Pancreas (tissue), 10 donors: Measurements from ENCODE around the gene NFE2L2. TPM values are rescaled to one million over a fixed set of nuclear protein-coding genes. Genes with fewer than 3 reads are reported as not detected.

Experiments
- ATAC-seq, 4 donors: fragments of 200-7000 bp; cut with Tn5 transposase; one replicate each; pipeline versions ENCODE4 v1.8.0 to v1.9.1; 2020; ENCODE audit warnings: mild to moderate bottlenecking in 4 of 4, moderate library complexity in 4 of 4
- DNase-seq, 6 donors: peaks; one replicate each; pipeline ENCODE4 v3.0.0-alpha.2; 2020
- FAIRE-seq: peaks from 2 replicates; lab custom pipeline; 2012; peaks lifted over from hg19 to GRCh38; lab: Jason Lieb, UNC
- H3K27ac ChIP-seq, 4 donors: fragments of 200-600 bp; sonication (generic); 1 replicate in 3 of 4; 2 replicates in 1 of 4; pipeline versions ENCODE4 v1.5.0 to v1.8.0; 2020
- H3K27me3 ChIP-seq, 4 donors: fragments of 200-600 bp; one replicate each; pipeline ENCODE4 v1.8.0; 2021
- H3K36me3 ChIP-seq, 3 donors: fragments of 200-600 bp; sonication (generic) in 1 of 3; one replicate each; pipeline versions ENCODE4 v1.5.0 to v1.8.0; 2020 to 2021
- H3K4me1 ChIP-seq, 3 donors: fragments of 200-600 bp; one replicate each; pipeline ENCODE4 v1.8.0; 2021
- H3K4me3 ChIP-seq, 4 donors: fragments of 200-600 bp; sonication (generic) in 2 of 4; one replicate each; pipeline versions ENCODE4 v1.5.0 to v1.8.0; 2020 to 2021
- H3K9me3 ChIP-seq, 4 donors: fragments of 200-600 bp; one replicate each; pipeline ENCODE4 v1.8.0; 2021
- WGBS, 2 donors: extraction: QIAGEN DNeasy Blood & Tissue Kit; methylation state at CpG; one replicate each; pipeline ENCODE4 v1.1.7; 2013; 5-methylcytosine and 5-hydroxymethylcytosine counted together
- intact Hi-C, 3 donors: fragments of 100-400 bp; cut with DNase I; formaldehyde crosslinking; loops; one replicate each; pipeline versions ENCODE4 v1.11.1 to v1.14.2; 2022
- polyA plus RNA-seq, 2 donors: library from polyadenylated mRNA; stranded (reverse); fragments of 200-250 nt; gene quantifications; one replicate each; pipeline ENCODE4 v1.2.3, GENCODE V29; 2013
- total RNA-seq, 6 donors: library from RNA; stranded (reverse); fragmentation: NEBNext Ultra II Directional in 4 of 6; extraction: Animal tissue kit (Norgen Biotek cat#: 25700) in 4 of 6; gene quantifications; one replicate each; pipeline versions ENCODE4 v1.2.1 to v1.2.4, GENCODE V29; 2021 to 2023
- TF ChIP-seq, protein P1 (sequence below), 4 donors: fragments of 200-600 bp; sonication (generic) in 3 of 4; IDR thresholded peaks; one replicate each; pipeline versions ENCODE4 v1.5.0 to v1.8.0; 2021; ENCODE audit warnings: antibody characterized with exemption in 4 of 4
- donor health status: healthy with polysubstance abuse.
- donor health status: DM: no; HTN: no; CAD: no; lungs with moderate emphysema.
- donor health status: DM: no; HTN: no; CAD: no.
- donor health status: control.
- donor health status: control.
- donor health status: Bipolar disorder and iron deficiency.
- donor health status: DM: yes; HTN: yes; CAD: no.
- donor health status: DM: no; HTN: no; CAD: no.
- donor health status: DM: no; HTN: no; CAD: no.
- donor health status: DM: yes; HTN: yes; CAD: no.

Gene NFE2L2
- total and polyA plus RNA-seq, 8 donors: 20.8 to 48.4 (median 30.8) TPM

DNA sequence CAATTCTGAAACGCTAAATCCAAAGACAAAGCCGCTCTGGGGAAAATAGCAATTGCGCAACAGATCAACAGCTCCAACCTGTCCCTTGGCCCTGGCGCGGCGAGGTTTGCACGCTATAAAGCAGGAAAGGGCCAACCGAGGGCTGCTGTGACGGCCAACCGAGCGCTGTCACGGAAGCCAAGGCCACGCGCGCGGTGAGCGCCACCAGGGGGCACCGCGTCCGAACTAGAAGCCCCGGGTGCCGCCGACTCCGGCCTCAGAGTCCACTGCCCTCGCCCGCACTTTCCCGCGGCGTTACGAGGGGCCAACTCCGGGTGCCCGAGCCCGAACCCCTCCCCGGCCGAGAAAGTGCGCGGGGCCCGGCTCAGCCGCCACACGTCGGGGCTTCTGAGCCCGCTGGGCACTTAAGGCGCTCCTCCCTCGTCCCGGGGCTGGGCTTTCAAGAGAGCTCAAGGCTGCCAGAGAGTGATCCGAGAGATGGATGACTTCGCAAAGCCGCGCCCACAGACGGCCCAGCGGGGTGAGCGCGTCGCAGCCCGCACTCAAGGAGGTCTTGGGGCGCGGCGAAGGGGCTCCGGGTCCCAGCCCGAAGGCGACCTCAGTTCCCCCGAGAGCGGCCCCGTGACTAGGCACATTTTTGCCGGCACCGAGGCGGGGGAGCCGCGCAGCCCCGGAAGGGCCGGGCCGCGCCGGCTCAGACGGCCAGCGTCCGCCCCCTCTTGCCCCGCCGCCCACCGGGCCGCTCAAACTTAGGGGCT is 897 bp downstream of the NFE2L2 start:
- TF ChIP-seq, protein P1, sequence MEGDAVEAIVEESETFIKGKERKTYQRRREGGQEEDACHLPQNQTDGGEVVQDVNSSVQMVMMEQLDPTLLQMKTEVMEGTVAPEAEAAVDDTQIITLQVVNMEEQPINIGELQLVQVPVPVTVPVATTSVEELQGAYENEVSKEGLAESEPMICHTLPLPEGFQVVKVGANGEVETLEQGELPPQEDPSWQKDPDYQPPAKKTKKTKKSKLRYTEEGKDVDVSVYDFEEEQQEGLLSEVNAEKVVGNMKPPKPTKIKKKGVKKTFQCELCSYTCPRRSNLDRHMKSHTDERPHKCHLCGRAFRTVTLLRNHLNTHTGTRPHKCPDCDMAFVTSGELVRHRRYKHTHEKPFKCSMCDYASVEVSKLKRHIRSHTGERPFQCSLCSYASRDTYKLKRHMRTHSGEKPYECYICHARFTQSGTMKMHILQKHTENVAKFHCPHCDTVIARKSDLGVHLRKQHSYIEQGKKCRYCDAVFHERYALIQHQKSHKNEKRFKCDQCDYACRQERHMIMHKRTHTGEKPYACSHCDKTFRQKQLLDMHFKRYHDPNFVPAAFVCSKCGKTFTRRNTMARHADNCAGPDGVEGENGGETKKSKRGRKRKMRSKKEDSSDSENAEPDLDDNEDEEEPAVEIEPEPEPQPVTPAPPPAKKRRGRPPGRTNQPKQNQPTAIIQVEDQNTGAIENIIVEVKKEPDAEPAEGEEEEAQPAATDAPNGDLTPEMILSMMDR (IDR thresholded peaks at IDR 0.05): peak; percentile 59 to 85 (median 80)
- no peaks in the 10 kb centered on the region for H3K9me3 ChIP-seq
- peak overlapping the region; percentile 85 to 99 (median 95) for H3K4me3 ChIP-seq
- ATAC-seq: peak; percentile 71 to 86 (median 78)
- WGBS, 2 donors: 0% methylated on average over 55 to 81 of the region's 81 CpGs
- no peaks in the 10 kb centered on the region for H3K36me3 ChIP-seq
- DNase-seq: peak; percentile 97 to 99 (median 98)
- FAIRE-seq: no peak
- H3K4me1 ChIP-seq: peaks cover 27 to 39% (median 29%) of the 10 kb centered on the region in 3 donors
- intact Hi-C loops: loop anchor here in 1 of 3 donors (5.0 to 10.0 kb wide), 2 partner anchors 51 to 99 kb away; partner anchors contain the start of gene HNRNPA3
- no peaks in the 10 kb centered on the region for H3K27me3 ChIP-seq
- H3K27ac ChIP-seq: peak overlapping the region; percentile 97 to 100 (median 100)

DNA sequence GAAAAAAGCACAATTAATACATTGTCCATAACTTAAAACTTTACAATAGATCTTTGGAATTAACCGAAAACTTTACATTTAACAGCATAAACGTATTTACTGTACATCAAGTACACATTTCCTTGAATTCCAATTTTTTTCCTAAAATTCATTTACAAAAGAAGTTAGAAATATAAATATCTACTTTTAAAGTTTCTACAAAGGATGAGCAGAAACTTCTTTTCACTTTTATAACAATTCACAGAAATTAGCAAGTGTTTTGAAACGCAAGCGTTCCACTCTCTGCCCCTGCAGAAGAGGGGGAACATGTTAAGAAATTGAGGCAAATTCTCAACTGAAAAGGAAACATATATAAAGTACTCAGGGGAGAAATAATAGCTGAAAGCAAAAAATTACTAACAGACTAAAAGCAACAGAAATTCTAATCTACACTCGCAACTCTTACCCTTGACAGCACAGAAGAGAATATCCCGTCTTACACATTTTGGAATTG is 1.5 kb downstream of the NFE2L2 start:
- ATAC-seq (no peak), DNase-seq (no peak), FAIRE-seq (peak; percentile 60)
- H3K27ac ChIP-seq: peak overlapping the region; percentile 97 to 100 (median 100)
- peaks cover 27 to 39% (median 29%) of the 10 kb centered on the region in 3 donors for H3K4me1 ChIP-seq
- WGBS, 2 donors: 0 to 1% methylated on average over 6 of the region's 6 CpGs
- TF ChIP-seq, protein P1 (IDR thresholded peaks at IDR 0.05): no peak
- H3K4me3 ChIP-seq: peak overlapping the region; percentile 85 to 99 (median 95)
- H3K36me3 ChIP-seq: no peaks in the 10 kb centered on the region
- no peaks in the 10 kb centered on the region for H3K27me3 ChIP-seq
- intact Hi-C loops: loop anchor here in 1 of 3 donors (5.0 to 10.0 kb wide), 2 partner anchors 51 to 98 kb away; partner anchors contain the start of gene HNRNPA3
- no peaks in the 10 kb centered on the region for H3K9me3 ChIP-seq

DNA sequence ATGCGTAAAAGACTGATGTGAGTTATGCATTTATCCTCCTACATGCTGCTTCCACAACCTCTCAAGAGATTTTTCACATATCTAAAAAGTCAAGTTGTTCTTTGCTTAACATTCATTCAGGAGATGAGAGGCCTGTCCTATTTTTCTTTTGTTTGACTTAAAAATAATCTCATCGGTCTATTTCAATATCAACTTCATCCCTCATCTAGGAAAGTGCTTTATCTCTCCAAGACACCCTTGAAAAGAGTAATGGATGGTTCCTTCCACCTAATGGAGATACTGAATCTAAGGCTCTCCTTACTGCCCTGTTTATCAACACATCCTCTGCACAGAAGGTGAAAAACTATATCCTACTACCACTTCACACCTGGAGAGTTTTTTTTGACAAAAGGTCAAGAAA is 2.4 kb downstream of the NFE2L2 start:
- no peaks in the 10 kb centered on the region for H3K27me3 ChIP-seq
- DNase-seq: no peak
- intact Hi-C loops: loop anchor here in 1 of 3 donors (5.0 to 10.0 kb wide), 2 partner anchors 50 to 97 kb away; partner anchors contain the start of gene HNRNPA3
- H3K27ac ChIP-seq: peak overlapping the region in 2 of 4 donors; percentile 100
- H3K4me3 ChIP-seq: peak overlapping the region; percentile 85 to 99 (median 95)
- no peaks in the 10 kb centered on the region for H3K36me3 ChIP-seq
- FAIRE-seq: no peak
- TF ChIP-seq, protein P1 (IDR thresholded peaks at IDR 0.05): no peak
- H3K9me3 ChIP-seq: no peaks in the 10 kb centered on the region
- peaks cover 27 to 45% (median 29%) of the 10 kb centered on the region in 3 donors for H3K4me1 ChIP-seq
- 12 to 24% methylated on average over 2 of the region's 2 CpGs for WGBS, 2 donors
- no peak for ATAC-seq

DNA sequence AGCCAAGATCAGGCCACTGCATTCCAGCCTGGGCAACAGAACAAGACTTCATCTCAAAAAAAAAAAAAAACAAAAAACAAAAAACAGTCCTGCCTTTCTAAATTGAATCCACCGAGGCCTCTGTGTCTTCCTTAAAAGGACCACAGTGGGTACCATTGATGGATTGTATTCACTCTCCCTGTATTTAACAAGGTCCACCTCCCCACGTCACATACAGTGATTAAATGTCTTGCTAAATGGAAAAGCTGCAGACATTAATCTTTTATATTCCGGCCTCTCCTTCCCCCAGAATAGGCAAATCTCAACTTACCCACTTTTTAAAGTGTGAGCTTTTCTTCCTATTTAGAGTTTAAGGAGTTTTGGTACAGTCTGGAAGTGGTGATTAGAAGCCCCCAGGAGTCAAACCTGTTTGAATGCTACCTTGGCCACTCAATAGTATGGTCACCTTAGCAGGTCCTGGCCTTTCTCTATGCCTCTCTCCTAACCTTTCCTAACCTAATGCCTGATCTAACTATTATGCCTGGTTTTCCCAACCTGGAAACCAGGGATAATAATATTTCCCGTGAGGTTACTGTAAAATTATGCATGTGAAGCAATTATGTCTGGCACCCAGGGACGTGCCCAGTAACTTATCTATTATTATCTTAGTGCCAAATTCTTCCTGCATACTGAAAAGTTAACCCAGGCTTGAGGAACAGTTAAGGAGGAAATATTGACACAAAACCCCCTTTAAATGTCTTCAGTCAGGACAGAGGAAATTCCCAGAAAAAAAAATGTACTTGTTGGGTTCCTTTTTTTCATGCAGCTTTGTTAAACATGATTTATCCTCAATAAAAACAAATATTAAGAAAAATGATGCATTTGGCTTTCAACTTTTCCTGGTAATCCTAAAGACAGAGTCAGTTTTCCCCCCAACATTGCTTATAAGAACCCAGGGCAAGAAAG is 3.1 kb downstream of the NFE2L2 start:
- Histone ChIP-seq H3K4me1 (peaks cover 25 to 48% (median 27%) of the 10 kb centered on the region in 3 donors), H3K36me3 (no peaks in the 10 kb centered on the region), H3K4me3 (peak overlapping the region in 3 of 4 donors; percentile 94 to 99 (median 96)), H3K27ac (peak overlapping the region in 2 of 4 donors; percentile 100), H3K27me3 (no peaks in the 10 kb centered on the region), H3K9me3 (no peaks in the 10 kb centered on the region)
- TF ChIP-seq, protein P1 (IDR thresholded peaks at IDR 0.05): no peak
- intact Hi-C loops: loop anchor here in 1 of 3 donors (5.0 to 10.0 kb wide), 2 partner anchors 49 to 97 kb away; partner anchors contain the start of gene HNRNPA3
- FAIRE-seq (no peak), ATAC-seq (no peak), DNase-seq (no peak)
- WGBS, 2 donors: 20 to 22% methylated on average over 5 of the region's 5 CpGs
